ENCODE data around the gene LRG1. TPM values are rescaled to one million over a fixed set of nuclear protein-coding genes. Genes with fewer than 3 reads are reported as not detected.

The LRG1 gene
- total and polyA plus RNA-seq, 10 of the 15 experiments (the other 5 are each of a cell fraction or from before 2014, with no cell fraction given) = 0.29 to 4.7 (median 0.58) TPM

DNA sequence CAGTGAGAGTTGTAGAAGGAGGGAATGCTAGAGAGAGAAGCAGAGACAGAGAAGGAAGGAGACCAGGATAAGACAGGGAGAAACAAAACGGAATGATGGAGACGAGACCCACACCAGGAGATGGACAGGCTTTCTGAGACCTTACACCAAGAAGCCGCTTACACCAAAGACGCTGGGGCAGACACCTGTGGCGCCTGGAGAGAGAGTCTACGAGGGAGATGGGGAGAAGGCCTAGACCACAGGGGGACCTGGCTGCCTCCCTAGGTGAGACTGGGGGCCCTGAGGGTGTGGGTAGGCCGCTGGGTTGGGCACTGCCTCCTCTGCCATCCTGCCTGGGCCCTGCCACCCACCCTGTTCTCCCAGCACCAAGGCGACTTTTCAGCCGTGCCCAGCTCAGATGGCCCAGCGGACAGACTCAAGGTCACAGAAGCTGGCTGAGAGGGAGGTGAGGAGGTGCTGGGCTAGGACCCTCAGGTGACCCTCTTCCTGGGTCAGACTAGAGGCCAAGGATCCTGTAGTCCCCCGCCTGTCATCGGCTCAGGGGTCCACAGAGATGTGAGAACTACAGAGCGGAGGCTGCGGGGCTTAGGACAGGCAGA lies 9.8 kb downstream of the LRG1 start:
- H3K4me3 ChIP-seq = no peak overlapping the region
- ChIA-PET POLR2A (no interaction called here), SMC1A (ENCODE audit: uncharacterized antibody, unreplicated experiment) (no interaction called here), CTCF (no interaction called here), RAD21 (ENCODE audit: unreplicated experiment) (no interaction called here)
- no peak overlapping the region for H2AFZ ChIP-seq (ENCODE audit: control insufficient read depth, low read depth, low read length)
- H4K20me1 ChIP-seq (ENCODE audit: control insufficient read depth, insufficient read depth) = no peaks in the 10 kb centered on the region
- no peaks in the 10 kb centered on the region for H3K79me2 ChIP-seq (ENCODE audit: control insufficient read depth, insufficient read depth, low read length)
- no peak for TF ChIP-seq CBX5 (IDR thresholded peaks at IDR 0.05; ENCODE audit: low read depth)
- no peak for TF ChIP-seq SUZ12 (IDR thresholded peaks at IDR 0.05; ENCODE audit: unreplicated experiment)
- TF ChIP-seq SRF (IDR thresholded peaks at IDR 0.05; ENCODE audit: low read depth in 2 of 2, low read length in 2 of 2) = no peak
- TF ChIP-seq, protein P1, sequence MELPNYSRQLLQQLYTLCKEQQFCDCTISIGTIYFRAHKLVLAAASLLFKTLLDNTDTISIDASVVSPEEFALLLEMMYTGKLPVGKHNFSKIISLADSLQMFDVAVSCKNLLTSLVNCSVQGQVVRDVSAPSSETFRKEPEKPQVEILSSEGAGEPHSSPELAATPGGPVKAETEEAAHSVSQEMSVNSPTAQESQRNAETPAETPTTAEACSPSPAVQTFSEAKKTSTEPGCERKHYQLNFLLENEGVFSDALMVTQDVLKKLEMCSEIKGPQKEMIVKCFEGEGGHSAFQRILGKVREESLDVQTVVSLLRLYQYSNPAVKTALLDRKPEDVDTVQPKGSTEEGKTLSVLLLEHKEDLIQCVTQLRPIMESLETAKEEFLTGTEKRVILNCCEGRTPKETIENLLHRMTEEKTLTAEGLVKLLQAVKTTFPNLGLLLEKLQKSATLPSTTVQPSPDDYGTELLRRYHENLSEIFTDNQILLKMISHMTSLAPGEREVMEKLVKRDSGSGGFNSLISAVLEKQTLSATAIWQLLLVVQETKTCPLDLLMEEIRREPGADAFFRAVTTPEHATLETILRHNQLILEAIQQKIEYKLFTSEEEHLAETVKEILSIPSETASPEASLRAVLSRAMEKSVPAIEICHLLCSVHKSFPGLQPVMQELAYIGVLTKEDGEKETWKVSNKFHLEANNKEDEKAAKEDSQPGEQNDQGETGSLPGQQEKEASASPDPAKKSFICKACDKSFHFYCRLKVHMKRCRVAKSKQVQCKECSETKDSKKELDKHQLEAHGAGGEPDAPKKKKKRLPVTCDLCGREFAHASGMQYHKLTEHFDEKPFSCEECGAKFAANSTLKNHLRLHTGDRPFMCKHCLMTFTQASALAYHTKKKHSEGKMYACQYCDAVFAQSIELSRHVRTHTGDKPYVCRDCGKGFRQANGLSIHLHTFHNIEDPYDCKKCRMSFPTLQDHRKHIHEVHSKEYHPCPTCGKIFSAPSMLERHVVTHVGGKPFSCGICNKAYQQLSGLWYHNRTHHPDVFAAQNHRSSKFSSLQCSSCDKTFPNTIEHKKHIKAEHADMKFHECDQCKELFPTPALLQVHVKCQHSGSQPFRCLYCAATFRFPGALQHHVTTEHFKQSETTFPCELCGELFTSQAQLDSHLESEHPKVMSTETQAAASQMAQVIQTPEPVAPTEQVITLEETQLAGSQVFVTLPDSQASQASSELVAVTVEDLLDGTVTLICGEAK (IDR thresholded peaks at IDR 0.05; ENCODE audit: borderline replicate concordance) = no peak
- no peak for TF ChIP-seq SUPT20H (IDR thresholded peaks at IDR 0.05; ENCODE audit: borderline replicate concordance, control insufficient read depth, low read depth, low read length)
- TF ChIP-seq FOXM1 (IDR thresholded peaks at IDR 0.05; ENCODE audit: low read depth, low read length) = no peak
- TF ChIP-seq, protein P2, sequence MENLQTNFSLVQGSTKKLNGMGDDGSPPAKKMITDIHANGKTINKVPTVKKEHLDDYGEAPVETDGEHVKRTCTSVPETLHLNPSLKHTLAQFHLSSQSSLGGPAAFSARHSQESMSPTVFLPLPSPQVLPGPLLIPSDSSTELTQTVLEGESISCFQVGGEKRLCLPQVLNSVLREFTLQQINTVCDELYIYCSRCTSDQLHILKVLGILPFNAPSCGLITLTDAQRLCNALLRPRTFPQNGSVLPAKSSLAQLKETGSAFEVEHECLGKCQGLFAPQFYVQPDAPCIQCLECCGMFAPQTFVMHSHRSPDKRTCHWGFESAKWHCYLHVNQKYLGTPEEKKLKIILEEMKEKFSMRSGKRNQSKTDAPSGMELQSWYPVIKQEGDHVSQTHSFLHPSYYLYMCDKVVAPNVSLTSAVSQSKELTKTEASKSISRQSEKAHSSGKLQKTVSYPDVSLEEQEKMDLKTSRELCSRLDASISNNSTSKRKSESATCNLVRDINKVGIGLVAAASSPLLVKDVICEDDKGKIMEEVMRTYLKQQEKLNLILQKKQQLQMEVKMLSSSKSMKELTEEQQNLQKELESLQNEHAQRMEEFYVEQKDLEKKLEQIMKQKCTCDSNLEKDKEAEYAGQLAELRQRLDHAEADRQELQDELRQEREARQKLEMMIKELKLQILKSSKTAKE (IDR thresholded peaks at IDR 0.05; ENCODE audit: low read depth, poor library complexity, severe bottlenecking) = no peak
- no peak for TF ChIP-seq HDAC2 (IDR thresholded peaks at IDR 0.05)
- no peak for TF ChIP-seq USF2 (IDR thresholded peaks at IDR 0.05; ENCODE audit: borderline replicate concordance, low read depth, low read length)
- no peak for TF ChIP-seq NRF1 (conservative IDR thresholded peaks at IDR 0.05; ENCODE audit: low read depth, low read length)
- no peaks in the 10 kb centered on the region for H3K36me3 ChIP-seq (ENCODE audit: control insufficient read depth in 2 of 2, insufficient read depth in 2 of 2, low read length in 1 of 2)
- no peaks in the 10 kb centered on the region; the same call in 2 of the 3 replicates for H3K9me3 ChIP-seq (replicated peaks; ENCODE audit: control insufficient read depth, insufficient read depth, low read length)
- ATAC-seq = no peak
- H3K4me1 ChIP-seq (ENCODE audit: control insufficient read depth, insufficient read depth, low read length) = no peaks in the 10 kb centered on the region
- no peaks in the 10 kb centered on the region; a peak in 1 of 4 replicates for H3K27me3 ChIP-seq (replicated peaks in 1 of 2; ENCODE audit: control insufficient read depth in 2 of 2, insufficient read depth in 2 of 2, low read length in 1 of 2)
- no peak overlapping the region for H3K9ac ChIP-seq (ENCODE audit: control insufficient read depth, insufficient read depth, low read length)
- no peak overlapping the region for H3K4me2 ChIP-seq (ENCODE audit: control insufficient read depth, insufficient read depth)
- in situ Hi-C loops (cut with MboI) (no loop called here), intact Hi-C loops (cut with micrococcal nuclease; ENCODE audit: unreplicated experiment) (no loop called here)
- no TSS peak for BruUV-seq (replicated peaks)
- no peak for FAIRE-seq
- no peak overlapping the region for H3K27ac ChIP-seq (ENCODE audit: control insufficient read depth, insufficient read depth)
- no peak for DNase-seq (ENCODE audit: low read depth, low spot score)
- 53% methylated on average over 14 of the region's 14 CpGs for WGBS (ENCODE audit: insufficient coverage, insufficient replicate concordance, low lambda C conversion rate, missing lambda C conversion rate)
